PFSK-1 (cell line): ENCODE measurements around the gene ZNF302.

Experiments used
- FOXP2 ChIP-seq: optimal IDR thresholded peaks from 2 replicates; pipeline ENCODE3; 2011; ENCODE audit warnings: borderline replicate concordance, control low read depth, inconsistent platforms; ENCODE audit not compliant: insufficient read depth; ENCODE audit errors: extremely low read length, extremely low read depth
- POLR2AphosphoS5 ChIP-seq: IDR thresholded peaks from 2 replicates; pipeline ENCODE4 v1.6.1; 2012; ENCODE audit warnings: low read depth, mild to moderate bottlenecking, control low read depth, low read length, moderate library complexity
- SIN3A ChIP-seq: IDR thresholded peaks from 2 replicates; pipeline ENCODE4 v1.6.1; 2012; ENCODE audit warnings: mild to moderate bottlenecking, low read length, moderate library complexity, borderline replicate concordance; ENCODE audit not compliant: insufficient read depth
- TAF1 ChIP-seq: IDR thresholded peaks from 2 replicates; pipeline ENCODE4 v1.6.1; 2012; ENCODE audit warnings: low read length, control low read depth, borderline replicate concordance; ENCODE audit not compliant: insufficient read depth
- TF ChIP-seq, protein P1 (sequence below), 2 experiments: IDR thresholded peaks; 2 replicates each; pipeline versions ENCODE4 v1.6.1 to v1.8.0; 2011 to 2012; ENCODE audit warnings: low read depth in 2 of 2, low read length in 2 of 2, control low read depth in 1 of 2, inconsistent platforms in 1 of 2, mild to moderate bottlenecking in 1 of 2, moderate library complexity in 1 of 2; ENCODE audit not compliant: insufficient read depth in 1 of 2

DNA sequence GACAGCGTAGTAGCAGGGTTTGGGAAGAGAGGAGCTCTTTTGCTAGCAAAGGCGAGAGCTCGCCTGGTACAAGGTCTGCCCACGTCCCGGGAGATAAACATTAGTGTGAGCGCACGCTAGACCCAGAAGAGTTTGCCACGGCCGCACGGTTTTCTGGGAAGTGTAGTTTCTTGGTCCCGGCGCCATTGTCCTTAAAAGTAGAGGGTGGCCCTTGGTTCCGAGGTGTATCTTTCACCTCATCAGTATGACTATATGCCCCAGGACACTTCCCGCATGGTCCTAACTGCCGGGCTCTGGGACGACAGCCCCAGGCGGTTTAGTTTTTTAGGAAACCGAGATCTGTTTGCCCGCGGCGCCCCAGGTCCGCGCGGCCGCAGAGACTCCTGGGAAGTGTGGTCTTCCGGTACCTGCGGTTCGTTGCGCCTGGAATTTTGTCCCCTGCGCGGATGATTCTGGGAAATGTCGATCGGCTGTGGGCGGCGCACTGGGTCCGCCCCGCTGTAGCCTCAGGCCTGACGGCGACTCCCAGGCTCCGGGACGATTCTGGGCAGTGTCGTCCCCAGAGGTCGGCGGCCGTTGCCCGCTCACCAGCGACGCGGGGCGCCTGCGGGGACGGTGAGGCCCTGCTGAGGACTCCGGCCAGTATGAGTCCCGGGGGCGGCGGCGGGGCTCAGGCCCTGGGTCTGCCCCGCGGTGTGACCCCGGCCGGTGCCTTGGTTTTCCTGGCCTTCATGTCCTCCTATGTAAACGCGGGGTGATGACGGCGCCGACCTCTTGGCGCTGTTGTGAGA is 56.5 kb downstream of the ZNF302 start, which contains the start of gene ZNF181:
- TF ChIP-seq SIN3A (no peak; the same call in 1 of the 2 replicates), POLR2AphosphoS5 (peak; percentile 73), TAF1 (0 out of 2 replicates have a peak, but pooled peaks have one; percentile 28), FOXP2 (peak; percentile 76)
- TF ChIP-seq, protein P1, sequence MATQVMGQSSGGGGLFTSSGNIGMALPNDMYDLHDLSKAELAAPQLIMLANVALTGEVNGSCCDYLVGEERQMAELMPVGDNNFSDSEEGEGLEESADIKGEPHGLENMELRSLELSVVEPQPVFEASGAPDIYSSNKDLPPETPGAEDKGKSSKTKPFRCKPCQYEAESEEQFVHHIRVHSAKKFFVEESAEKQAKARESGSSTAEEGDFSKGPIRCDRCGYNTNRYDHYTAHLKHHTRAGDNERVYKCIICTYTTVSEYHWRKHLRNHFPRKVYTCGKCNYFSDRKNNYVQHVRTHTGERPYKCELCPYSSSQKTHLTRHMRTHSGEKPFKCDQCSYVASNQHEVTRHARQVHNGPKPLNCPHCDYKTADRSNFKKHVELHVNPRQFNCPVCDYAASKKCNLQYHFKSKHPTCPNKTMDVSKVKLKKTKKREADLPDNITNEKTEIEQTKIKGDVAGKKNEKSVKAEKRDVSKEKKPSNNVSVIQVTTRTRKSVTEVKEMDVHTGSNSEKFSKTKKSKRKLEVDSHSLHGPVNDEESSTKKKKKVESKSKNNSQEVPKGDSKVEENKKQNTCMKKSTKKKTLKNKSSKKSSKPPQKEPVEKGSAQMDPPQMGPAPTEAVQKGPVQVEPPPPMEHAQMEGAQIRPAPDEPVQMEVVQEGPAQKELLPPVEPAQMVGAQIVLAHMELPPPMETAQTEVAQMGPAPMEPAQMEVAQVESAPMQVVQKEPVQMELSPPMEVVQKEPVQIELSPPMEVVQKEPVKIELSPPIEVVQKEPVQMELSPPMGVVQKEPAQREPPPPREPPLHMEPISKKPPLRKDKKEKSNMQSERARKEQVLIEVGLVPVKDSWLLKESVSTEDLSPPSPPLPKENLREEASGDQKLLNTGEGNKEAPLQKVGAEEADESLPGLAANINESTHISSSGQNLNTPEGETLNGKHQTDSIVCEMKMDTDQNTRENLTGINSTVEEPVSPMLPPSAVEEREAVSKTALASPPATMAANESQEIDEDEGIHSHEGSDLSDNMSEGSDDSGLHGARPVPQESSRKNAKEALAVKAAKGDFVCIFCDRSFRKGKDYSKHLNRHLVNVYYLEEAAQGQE (IDR thresholded peaks at IDR 0.05; ENCODE audit: insufficient read depth in 1 of 2, low read depth in 2 of 2, low read length in 2 of 2), result no peak
